Esophagus (tissue), 2 donors: ENCODE measurements around the gene TMPRSS15. TPM values are rescaled to one million over a fixed set of nuclear protein-coding genes. Genes with fewer than 3 reads are reported as not detected.

Experiments
- H3K27ac ChIP-seq, 2 donors: one replicate each; pipeline ENCODE4 v1.5.1; 2013; ENCODE audit warnings: low read depth in 2 of 2, mild to moderate bottlenecking in 2 of 2, inconsistent platforms in 1 of 2, low read length in 1 of 2, moderate library complexity in 1 of 2
- H3K27me3 ChIP-seq, 2 donors: one replicate each; pipeline ENCODE4 v1.6.1; 2013; ENCODE audit warnings: low read length in 2 of 2, control low read depth in 1 of 2, mild to moderate bottlenecking in 1 of 2; ENCODE audit not compliant: insufficient read depth in 2 of 2, control insufficient read depth in 1 of 2
- H3K36me3 ChIP-seq, 2 donors: one replicate each; pipeline ENCODE4 v1.6.1; 2013; ENCODE audit warnings: low read length in 1 of 2; ENCODE audit not compliant: control insufficient read depth in 2 of 2, insufficient read depth in 2 of 2
- H3K4me1 ChIP-seq, 2 donors: one replicate each; pipeline ENCODE4 v1.6.1; 2013; ENCODE audit warnings: low read length in 1 of 2; ENCODE audit not compliant: control insufficient read depth in 2 of 2, insufficient read depth in 2 of 2
- H3K4me3 ChIP-seq, 2 donors: one replicate each; pipeline ENCODE4 v1.5.1; 2013; ENCODE audit warnings: low read length in 2 of 2, mild to moderate bottlenecking in 2 of 2, low read depth in 1 of 2, moderate library complexity in 1 of 2
- H3K9me3 ChIP-seq, 2 donors: one replicate each; pipeline ENCODE4 v1.6.1; 2013; ENCODE audit warnings: mild to moderate bottlenecking in 2 of 2, low read depth in 1 of 2, low read length in 1 of 2, moderate library complexity in 1 of 2; ENCODE audit not compliant: control insufficient read depth in 2 of 2, insufficient read depth in 1 of 2
- WGBS, 2 donors: extraction: QIAGEN DNeasy Blood & Tissue Kit; methylation state at CpG; one replicate each; pipeline ENCODE4 v1.1.7; 2013; 5-methylcytosine and 5-hydroxymethylcytosine counted together
- polyA plus RNA-seq, 2 donors: library from polyadenylated mRNA; stranded (reverse); fragments of 200-250 nt; gene quantifications; one replicate each; pipeline ENCODE4 v1.2.3, GENCODE V29; 2013
- donor health status: healthy with polysubstance abuse.
- donor health status: Bipolar disorder and iron deficiency.

TMPRSS15 gene
- polyA plus RNA-seq, 2 donors: not detected

GRCh38 chr21:18356801-18357200 is 46.8 kb downstream of the TMPRSS15 start:
- Histone ChIP-seq H3K27me3 (no peaks in the 10 kb centered on the region), H3K36me3 (no peaks in the 10 kb centered on the region), H3K9me3 (no peaks in the 10 kb centered on the region), H3K27ac (no peak overlapping the region), H3K4me1 (no peaks in the 10 kb centered on the region), H3K4me3 (no peak overlapping the region)
- 65 to 67% methylated on average over 2 of the region's 2 CpGs for WGBS, 2 donors

DNA sequence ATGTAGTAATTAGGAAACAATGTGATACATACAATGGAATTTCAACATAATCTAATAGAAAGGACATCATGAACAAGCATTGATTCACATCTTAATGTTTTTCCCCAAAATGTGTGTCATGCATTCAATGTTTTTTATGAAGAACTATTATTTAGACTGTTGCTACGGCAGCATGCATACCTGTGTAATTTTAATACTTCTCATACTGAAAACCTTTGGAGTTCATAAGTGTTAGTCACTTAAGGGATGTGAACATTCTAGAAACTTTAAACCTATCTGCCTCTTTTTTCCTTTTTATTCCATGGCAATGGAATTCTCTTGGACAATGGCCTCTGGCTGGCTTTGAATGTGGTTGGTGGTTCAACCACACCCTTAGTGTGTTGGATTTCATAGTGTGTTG is 48.6 kb downstream of the TMPRSS15 start:
- Histone ChIP-seq H3K27me3 (no peaks in the 10 kb centered on the region), H3K36me3 (no peaks in the 10 kb centered on the region), H3K27ac (no peak overlapping the region), H3K9me3 (no peaks in the 10 kb centered on the region), H3K4me3 (no peak overlapping the region), H3K4me1 (no peaks in the 10 kb centered on the region)
- WGBS, 2 donors: 85 to 93% methylated on average over 1 of the region's 1 CpG

DNA sequence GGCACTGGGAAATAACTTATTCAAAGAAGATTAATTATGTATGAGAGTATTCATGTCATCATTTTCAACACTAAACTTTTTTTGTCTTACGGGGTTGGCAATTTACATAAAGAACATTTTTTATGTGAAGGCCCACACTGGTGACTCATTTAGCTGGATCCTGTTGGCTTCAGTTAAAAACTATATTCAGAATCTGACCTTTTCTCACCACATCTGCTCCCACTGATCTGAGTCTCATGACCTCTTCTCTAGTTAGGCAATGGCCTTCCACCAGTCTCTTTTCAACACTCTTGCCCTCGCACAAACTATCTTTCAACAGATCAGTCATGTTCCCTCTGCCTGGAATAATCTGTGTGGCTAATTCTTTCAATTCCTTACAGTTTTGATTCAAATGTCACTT is 53.4 kb downstream of the TMPRSS15 start:
- Histone ChIP-seq H3K4me3 (no peak overlapping the region), H3K9me3 (no peaks in the 10 kb centered on the region), H3K27me3 (no peaks in the 10 kb centered on the region), H3K4me1 (no peaks in the 10 kb centered on the region), H3K36me3 (no peaks in the 10 kb centered on the region), H3K27ac (no peak overlapping the region)
- 53 to 62% methylated on average over 2 of the region's 2 CpGs for WGBS, 2 donors

GRCh38 chr21:18349468-18349867 is 54.1 kb downstream of the TMPRSS15 start:
- Histone ChIP-seq H3K27ac (no peak overlapping the region), H3K27me3 (no peaks in the 10 kb centered on the region), H3K4me1 (no peaks in the 10 kb centered on the region), H3K36me3 (no peaks in the 10 kb centered on the region), H3K9me3 (no peaks in the 10 kb centered on the region), H3K4me3 (no peak overlapping the region)
- WGBS, 2 donors: 73 to 78% methylated on average over 4 of the region's 4 CpGs

- Histone ChIP-seq H3K27me3 (no peaks in the 10 kb centered on the region), H3K4me3 (no peak overlapping the region), H3K36me3 (no peaks in the 10 kb centered on the region), H3K27ac (no peak overlapping the region), H3K4me1 (no peaks in the 10 kb centered on the region), H3K9me3 (no peaks in the 10 kb centered on the region)
- WGBS, 2 donors: 68 to 77% methylated on average over 4 of the region's 4 CpGs
These were observed 63.1 kb downstream of the TMPRSS15 start for GRCh38 chr21:18340387-18340942.

- Histone ChIP-seq H3K36me3 (no peaks in the 10 kb centered on the region), H3K4me3 (no peak overlapping the region)
- 55 to 83% methylated on average over 1 of the region's 1 CpG for WGBS, 2 donors
These were observed 67.8 kb downstream of the TMPRSS15 start for GRCh38 chr21:18335651-18336236.

DNA sequence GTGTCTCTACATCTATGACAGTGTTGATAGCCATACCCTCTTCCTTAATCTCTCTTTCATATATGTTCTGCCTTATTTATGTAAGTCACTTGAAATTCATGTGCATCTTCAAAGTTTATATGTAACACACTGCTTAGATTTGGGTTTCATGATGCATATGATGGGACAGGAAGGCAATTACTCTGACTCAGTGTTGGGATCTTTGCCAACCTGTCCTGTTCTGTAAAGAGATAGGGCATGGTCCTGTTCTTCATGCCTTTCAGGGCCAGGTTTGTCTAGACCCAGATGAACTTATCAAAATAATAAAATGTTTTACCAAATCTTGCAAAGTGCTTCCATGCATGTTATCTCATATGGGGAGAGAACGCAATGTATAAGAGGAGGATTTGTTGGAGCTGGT is 69.5 kb downstream of the TMPRSS15 start:
- no peak overlapping the region for H3K27ac ChIP-seq
- H3K27me3 ChIP-seq: no peaks in the 10 kb centered on the region
- 86 to 95% methylated on average over 1 of the region's 1 CpG for WGBS, 2 donors
- H3K4me3 ChIP-seq: no peak overlapping the region
- no peaks in the 10 kb centered on the region for H3K4me1 ChIP-seq
- no peaks in the 10 kb centered on the region for H3K36me3 ChIP-seq
- no peaks in the 10 kb centered on the region for H3K9me3 ChIP-seq

More at GRCh38 chr21:18335651-18336236, 67.8 kb downstream of the TMPRSS15 start:
- H3K27me3 ChIP-seq: no peaks in the 10 kb centered on the region
- no peaks in the 10 kb centered on the region for H3K4me1 ChIP-seq
- H3K27ac ChIP-seq: no peak overlapping the region
- H3K9me3 ChIP-seq: no peaks in the 10 kb centered on the region

- H3K4me3 ChIP-seq: no peak overlapping the region
- H3K36me3 ChIP-seq: no peaks in the 10 kb centered on the region
- H3K27ac ChIP-seq: no peak overlapping the region
- no peaks in the 10 kb centered on the region for H3K9me3 ChIP-seq
- no peaks in the 10 kb centered on the region for H3K27me3 ChIP-seq
- 48 to 56% methylated on average over 3 of the region's 3 CpGs for WGBS, 2 donors
- H3K4me1 ChIP-seq: no peaks in the 10 kb centered on the region
These were observed 85.4 kb downstream of the TMPRSS15 start for GRCh38 chr21:18318156-18318555.

DNA sequence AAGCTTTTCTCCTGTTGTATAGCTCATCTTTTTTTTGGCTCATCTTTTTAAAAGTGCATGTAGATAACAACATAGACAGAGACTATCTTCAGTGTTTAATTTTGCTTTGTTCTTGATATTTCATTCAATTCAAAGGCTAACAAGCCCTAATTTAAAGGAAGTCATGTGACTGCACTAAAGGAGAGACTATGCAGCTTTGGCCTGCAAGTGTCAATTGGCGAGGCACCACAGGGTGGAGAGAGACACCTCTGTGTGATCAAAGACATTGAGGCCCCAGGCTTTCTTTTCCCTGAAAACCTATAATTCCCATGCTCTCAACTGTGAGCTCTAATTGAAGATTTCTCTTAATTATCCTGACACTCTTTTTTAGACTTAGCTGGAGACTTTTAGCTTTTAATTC is 105.4 kb downstream of the TMPRSS15 start:
- Histone ChIP-seq H3K4me1 (no peaks in the 10 kb centered on the region), H3K27ac (no peak overlapping the region), H3K9me3 (no peaks in the 10 kb centered on the region), H3K4me3 (no peak overlapping the region), H3K36me3 (no peaks in the 10 kb centered on the region), H3K27me3 (peaks cover 0 to 3% of the 10 kb centered on the region in 2 donors)
- WGBS, 2 donors: 40% methylated on average over 1 of the region's 1 CpG

DNA sequence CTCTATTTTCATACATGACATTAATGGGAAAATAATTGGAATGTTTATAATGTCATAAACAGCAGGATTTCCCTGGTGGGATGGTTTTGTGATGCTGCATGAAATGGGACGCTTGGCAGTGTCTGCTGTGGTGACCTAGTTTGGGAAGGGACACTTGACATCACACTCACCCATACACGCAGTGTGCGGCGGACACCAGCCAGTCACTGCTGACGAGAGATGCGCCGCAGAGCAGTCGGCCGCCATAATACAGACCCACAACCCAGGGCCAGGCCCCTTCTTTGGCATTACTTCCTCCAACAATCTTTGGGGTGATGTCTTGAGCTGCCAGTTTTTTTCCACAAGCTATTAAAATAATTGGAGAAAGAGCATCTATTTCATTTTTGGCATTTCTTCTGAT is 109.5 kb downstream of the TMPRSS15 start:
- H3K4me3 ChIP-seq: no peak overlapping the region
- peaks cover 0 to 3% of the 10 kb centered on the region in 2 donors for H3K27me3 ChIP-seq
- no peaks in the 10 kb centered on the region for H3K9me3 ChIP-seq
- no peak overlapping the region for H3K27ac ChIP-seq
- no peaks in the 10 kb centered on the region for H3K36me3 ChIP-seq
- 83 to 90% methylated on average over 9 of the region's 9 CpGs for WGBS, 2 donors
- no peaks in the 10 kb centered on the region for H3K4me1 ChIP-seq
